Bronchial epithelial cell (primary cell): ENCODE results near the gene RASGRF2. TPM values are rescaled to one million over a fixed set of nuclear protein-coding genes. Genes with fewer than 3 reads are reported as not detected.

ENCODE experiments used
- DNase-seq: peaks from one replicate; pipeline ENCODE4 v3.0.0-alpha.2; 2010; ENCODE audit warnings: low read depth
- FAIRE-seq: peaks from 2 replicates; lab custom pipeline; 2011; peaks lifted over from hg19 to GRCh38; lab: Jason Lieb, UNC
- H3K27me3 ChIP-seq: 2 replicates; pipeline ENCODE4 v1.5.1; 2011; ENCODE audit warnings: low read length; ENCODE audit not compliant: control insufficient read depth, insufficient read depth
- H3K36me3 ChIP-seq: 2 replicates; pipeline ENCODE4 v1.5.1; 2011; ENCODE audit warnings: low read length; ENCODE audit not compliant: control insufficient read depth, insufficient read depth
- H3K4me3 ChIP-seq: 2 replicates; pipeline ENCODE4 v1.5.1; 2011; ENCODE audit warnings: mild to moderate bottlenecking, low read depth, low read length, control low read depth
- total RNA-seq: library from RNA; depleted of rRNA; stranded (reverse); fragments of >200 nt; gene quantifications from 2 replicates; pipeline ENCODE4 v1.2.1, GENCODE V29; 2014
- TF ChIP-seq, protein P1 (sequence below): IDR thresholded peaks from 2 replicates; pipeline ENCODE4 v1.5.1; 2011; ENCODE audit warnings: mild to moderate bottlenecking, moderate library complexity, low read length, control low read depth, inconsistent platforms; ENCODE audit not compliant: insufficient read depth, severe bottlenecking

The RASGRF2 gene
- total RNA-seq, 1 donor from 2014 or later, result 0.53 TPM

DNA sequence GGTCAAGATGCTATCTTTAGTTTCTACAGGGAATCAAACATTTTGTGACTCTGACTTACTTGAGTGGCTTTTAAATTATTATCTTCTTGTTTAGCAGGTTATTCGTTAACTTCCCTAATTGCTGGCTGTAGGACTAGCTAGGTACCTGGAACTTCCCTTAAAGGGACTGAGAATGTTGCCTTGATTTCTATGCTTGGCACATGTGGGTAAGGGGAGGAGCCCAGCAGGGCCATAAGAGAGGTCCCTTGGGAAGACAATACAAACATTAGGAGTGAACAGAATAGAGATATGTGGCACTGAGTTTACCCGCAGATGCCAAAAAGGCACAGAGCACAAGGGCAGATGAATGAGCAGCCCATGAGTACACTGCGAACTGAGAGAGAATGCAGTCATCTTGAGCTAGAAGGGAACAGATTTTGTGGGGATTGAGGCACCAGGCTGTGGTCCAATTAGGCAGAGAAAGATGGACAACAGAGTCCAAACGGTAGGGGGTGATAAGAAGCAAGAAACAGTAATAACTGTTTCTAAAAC lies 282.8 kb downstream of the RASGRF2 start:
- Histone ChIP-seq H3K36me3 (no peaks in the 10 kb centered on the region), H3K4me3 (no peak overlapping the region), H3K27me3 (no peaks in the 10 kb centered on the region)
- no peak for DNase-seq
- FAIRE-seq, result no peak
- TF ChIP-seq, protein P1, sequence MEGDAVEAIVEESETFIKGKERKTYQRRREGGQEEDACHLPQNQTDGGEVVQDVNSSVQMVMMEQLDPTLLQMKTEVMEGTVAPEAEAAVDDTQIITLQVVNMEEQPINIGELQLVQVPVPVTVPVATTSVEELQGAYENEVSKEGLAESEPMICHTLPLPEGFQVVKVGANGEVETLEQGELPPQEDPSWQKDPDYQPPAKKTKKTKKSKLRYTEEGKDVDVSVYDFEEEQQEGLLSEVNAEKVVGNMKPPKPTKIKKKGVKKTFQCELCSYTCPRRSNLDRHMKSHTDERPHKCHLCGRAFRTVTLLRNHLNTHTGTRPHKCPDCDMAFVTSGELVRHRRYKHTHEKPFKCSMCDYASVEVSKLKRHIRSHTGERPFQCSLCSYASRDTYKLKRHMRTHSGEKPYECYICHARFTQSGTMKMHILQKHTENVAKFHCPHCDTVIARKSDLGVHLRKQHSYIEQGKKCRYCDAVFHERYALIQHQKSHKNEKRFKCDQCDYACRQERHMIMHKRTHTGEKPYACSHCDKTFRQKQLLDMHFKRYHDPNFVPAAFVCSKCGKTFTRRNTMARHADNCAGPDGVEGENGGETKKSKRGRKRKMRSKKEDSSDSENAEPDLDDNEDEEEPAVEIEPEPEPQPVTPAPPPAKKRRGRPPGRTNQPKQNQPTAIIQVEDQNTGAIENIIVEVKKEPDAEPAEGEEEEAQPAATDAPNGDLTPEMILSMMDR, result no peak

DNA sequence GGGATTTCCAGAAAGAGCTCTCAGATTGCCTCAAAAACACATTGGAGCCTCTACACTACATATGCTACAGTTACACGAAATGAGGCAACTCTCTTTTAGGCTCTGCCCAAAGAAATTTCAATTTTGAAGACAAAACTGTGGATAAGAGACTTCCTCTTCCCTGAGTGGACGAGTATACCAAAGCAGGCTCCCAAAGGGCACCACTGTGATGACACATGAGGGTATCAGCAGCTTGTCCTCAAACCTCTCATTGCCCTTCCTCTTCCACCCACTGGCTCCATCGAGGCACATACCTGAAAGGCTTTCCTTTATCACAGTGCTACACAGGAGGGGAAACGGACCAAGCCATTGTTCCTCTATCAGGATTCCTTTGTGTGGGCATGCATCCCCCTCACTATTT lies 284.3 kb downstream of the RASGRF2 start:
- DNase-seq, result no peak
- H3K27me3 ChIP-seq, result no peaks in the 10 kb centered on the region
- no peak for FAIRE-seq
- TF ChIP-seq, protein P1, result no peak
- no peaks in the 10 kb centered on the region for H3K36me3 ChIP-seq
- H3K4me3 ChIP-seq, result no peak overlapping the region

GRCh38 chr5:81245871-81246235 lies 285.7 kb downstream of the RASGRF2 start:
- TF ChIP-seq, protein P1, result no peak
- Histone ChIP-seq H3K27me3 (no peaks in the 10 kb centered on the region), H3K4me3 (no peak overlapping the region), H3K36me3 (no peaks in the 10 kb centered on the region)
- DNase-seq (peak; percentile 12), FAIRE-seq (no peak)

GRCh38 chr5:81246697-81247096 lies 286.5 kb downstream of the RASGRF2 start:
- TF ChIP-seq, protein P1, result no peak
- Histone ChIP-seq H3K4me3 (no peak overlapping the region), H3K36me3 (no peaks in the 10 kb centered on the region), H3K27me3 (no peaks in the 10 kb centered on the region)
- FAIRE-seq (no peak), DNase-seq (no peak)

GRCh38 chr5:81247441-81247972 lies 287.3 kb downstream of the RASGRF2 start:
- no peaks in the 10 kb centered on the region for H3K27me3 ChIP-seq
- no peaks in the 10 kb centered on the region for H3K36me3 ChIP-seq
- FAIRE-seq (no peak), DNase-seq (peak; percentile 54)
- H3K4me3 ChIP-seq, result no peak overlapping the region
- TF ChIP-seq, protein P1, result no peak

GRCh38 chr5:81249240-81249639 lies 289.1 kb downstream of the RASGRF2 start:
- DNase-seq (no peak), FAIRE-seq (no peak)
- Histone ChIP-seq H3K27me3 (no peaks in the 10 kb centered on the region), H3K36me3 (no peaks in the 10 kb centered on the region), H3K4me3 (no peak overlapping the region)
- TF ChIP-seq, protein P1, result no peak
